Measurements from ENCODE around the gene FOXL2. TPM values are rescaled to one million over a fixed set of nuclear protein-coding genes. Genes with fewer than 3 reads are reported as not detected.

The FOXL2 gene
- total and polyA plus RNA-seq, 4 donors = not detected

DNA sequence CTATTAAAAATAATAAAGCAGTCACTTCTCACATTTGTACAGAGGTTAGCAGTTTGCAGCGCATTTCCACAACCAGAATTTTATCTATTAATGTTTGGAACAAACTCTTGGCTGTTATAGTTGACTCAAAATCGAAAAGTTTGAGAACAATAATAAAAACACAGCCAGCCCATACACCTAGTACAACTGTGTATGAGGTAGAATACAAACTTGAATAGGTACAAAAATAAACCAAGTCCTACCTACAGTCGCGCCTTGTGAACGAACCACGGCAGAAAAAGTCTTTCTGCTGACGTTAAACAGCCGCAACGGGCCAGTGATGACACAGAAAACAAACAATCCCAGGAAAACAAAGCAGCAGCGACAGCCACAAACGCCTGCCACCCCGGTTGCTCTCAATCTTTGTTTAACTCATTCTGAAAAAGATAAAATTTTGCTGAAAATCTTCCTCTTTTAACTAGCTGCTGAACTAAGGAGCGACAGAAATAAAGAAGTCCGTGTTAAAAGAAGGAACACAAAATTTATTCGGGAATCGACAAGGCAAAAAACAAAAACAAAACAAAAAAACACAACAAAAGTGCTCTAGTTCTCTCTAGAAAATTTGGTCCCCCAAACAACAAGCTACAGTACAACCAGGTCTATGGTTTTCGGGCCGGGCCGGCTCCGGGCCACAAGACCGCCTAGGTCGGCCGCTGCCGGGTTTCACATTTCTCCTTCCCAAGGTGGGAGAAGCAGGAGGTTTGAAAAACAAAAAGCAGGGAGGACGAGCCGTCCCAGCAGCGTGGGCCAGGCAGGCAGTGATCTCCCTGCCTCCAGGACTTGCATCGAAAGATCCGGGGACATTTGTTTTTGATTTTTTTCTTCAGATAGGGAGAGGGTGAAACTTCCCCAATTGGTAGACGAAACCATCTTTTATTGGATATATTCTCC, 2.9 kb downstream of the FOXL2 start:
- DNase-seq (ENCODE audit: low spot score) = no peak
- Histone ChIP-seq H3K36me3 (ENCODE audit: control insufficient read depth in 4 of 4, insufficient read depth in 3 of 4, low read depth in 1 of 4, low read length in 3 of 4) (no peaks in the 10 kb centered on the region), H3K27ac (ENCODE audit: low read depth in 1 of 2, low read length in 2 of 2) (no peak overlapping the region), H3K9me3 (ENCODE audit: control insufficient read depth in 4 of 4, low read length in 3 of 4) (no peaks in the 10 kb centered on the region), H3K4me3 (ENCODE audit: low read depth in 1 of 3, low read length in 3 of 3) (peak overlapping the region in 1 of 3 donors; percentile 11), H3K4me1 (ENCODE audit: control insufficient read depth in 4 of 4, insufficient read depth in 4 of 4, low read length in 3 of 4) (peaks cover 21 to 36% (median 25%) of the 10 kb centered on the region in 4 donors), H3K27me3 (ENCODE audit: control insufficient read depth in 4 of 4, insufficient read depth in 4 of 4, low read length in 3 of 4) (peaks cover 16 to 38% (median 25%) of the 10 kb centered on the region in 4 donors), H3K9ac (ENCODE audit: low read depth in 1 of 2, low read length in 2 of 2) (no peak overlapping the region)
- 11% methylated on average over 30 of the region's 30 CpGs for WGBS
- TF ChIP-seq FOXA1 (IDR thresholded peaks at IDR 0.05) (no peak), RXRA (IDR thresholded peaks at IDR 0.05) (no peak), NR2F2 (IDR thresholded peaks at IDR 0.05) (no peak), REST (IDR thresholded peaks at IDR 0.05) (no peak), JUND (IDR thresholded peaks at IDR 0.05) (no peak), TAF1 (conservative IDR thresholded peaks at IDR 0.05) (no peak), CTCF (IDR thresholded peaks at IDR 0.05; ENCODE audit: low read depth, low read length, missing input control) (no peak), HNF4A (conservative IDR thresholded peaks at IDR 0.05) (no peak), MAX (IDR thresholded peaks at IDR 0.05) (no peak)
- TF ChIP-seq, protein P1, sequence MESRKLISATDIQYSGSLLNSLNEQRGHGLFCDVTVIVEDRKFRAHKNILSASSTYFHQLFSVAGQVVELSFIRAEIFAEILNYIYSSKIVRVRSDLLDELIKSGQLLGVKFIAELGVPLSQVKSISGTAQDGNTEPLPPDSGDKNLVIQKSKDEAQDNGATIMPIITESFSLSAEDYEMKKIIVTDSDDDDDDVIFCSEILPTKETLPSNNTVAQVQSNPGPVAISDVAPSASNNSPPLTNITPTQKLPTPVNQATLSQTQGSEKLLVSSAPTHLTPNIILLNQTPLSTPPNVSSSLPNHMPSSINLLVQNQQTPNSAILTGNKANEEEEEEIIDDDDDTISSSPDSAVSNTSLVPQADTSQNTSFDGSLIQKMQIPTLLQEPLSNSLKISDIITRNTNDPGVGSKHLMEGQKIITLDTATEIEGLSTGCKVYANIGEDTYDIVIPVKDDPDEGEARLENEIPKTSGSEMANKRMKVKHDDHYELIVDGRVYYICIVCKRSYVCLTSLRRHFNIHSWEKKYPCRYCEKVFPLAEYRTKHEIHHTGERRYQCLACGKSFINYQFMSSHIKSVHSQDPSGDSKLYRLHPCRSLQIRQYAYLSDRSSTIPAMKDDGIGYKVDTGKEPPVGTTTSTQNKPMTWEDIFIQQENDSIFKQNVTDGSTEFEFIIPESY (IDR thresholded peaks at IDR 0.05) = no peak

DNA sequence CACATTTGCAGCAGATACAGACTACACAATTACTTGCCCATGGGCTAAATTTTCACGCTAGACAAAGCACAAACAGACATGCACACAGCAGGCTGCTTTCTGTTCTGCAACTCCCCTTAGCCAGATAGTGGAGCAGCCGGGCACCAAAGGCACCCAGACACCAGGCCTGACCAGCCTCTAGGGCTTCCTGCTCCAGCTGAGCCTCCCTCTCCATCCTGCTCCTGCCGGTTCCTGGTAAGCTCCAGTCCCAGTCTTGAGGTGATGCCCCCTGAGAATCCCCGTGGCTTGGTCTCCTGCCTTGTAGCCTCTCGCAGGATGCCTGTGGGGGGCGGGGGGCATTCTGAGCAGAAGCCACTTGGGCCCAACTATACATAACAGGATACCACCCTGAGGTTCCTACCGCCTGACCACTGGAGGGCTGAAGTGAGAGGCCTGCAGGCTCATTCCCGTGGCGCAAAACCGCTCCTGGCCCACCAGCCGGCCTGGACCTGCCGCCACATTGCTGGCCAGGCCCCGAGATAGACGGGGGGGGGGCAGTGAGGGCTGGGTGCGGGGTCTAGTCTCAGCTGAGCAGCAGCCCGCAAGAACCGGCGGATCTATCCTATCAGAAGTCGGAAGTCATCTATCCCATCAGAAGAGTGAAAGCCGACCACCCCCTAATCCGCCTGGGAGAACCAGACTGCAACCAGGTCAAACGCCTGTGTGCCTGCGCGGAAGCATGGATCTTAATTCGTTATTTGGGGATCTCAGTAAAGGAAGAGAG, 3.9 kb downstream of the FOXL2 start:
- H3K36me3 ChIP-seq (ENCODE audit: control insufficient read depth in 4 of 4, insufficient read depth in 3 of 4, low read depth in 1 of 4, low read length in 3 of 4) = no peaks in the 10 kb centered on the region
- no peaks in the 10 kb centered on the region for H3K9me3 ChIP-seq (ENCODE audit: control insufficient read depth in 4 of 4, low read length in 3 of 4)

More for the DNA sequence above, 3.9 kb downstream of the FOXL2 start:
- Histone ChIP-seq H3K4me3 (ENCODE audit: low read depth in 1 of 3, low read length in 3 of 3) (no peak overlapping the region), H3K27me3 (ENCODE audit: control insufficient read depth in 4 of 4, insufficient read depth in 4 of 4, low read length in 3 of 4) (peaks cover 18 to 33% (median 26%) of the 10 kb centered on the region in 4 donors), H3K27ac (ENCODE audit: low read depth in 1 of 2, low read length in 2 of 2) (no peak overlapping the region), H3K9ac (ENCODE audit: low read depth in 1 of 2, low read length in 2 of 2) (no peak overlapping the region), H3K4me1 (ENCODE audit: control insufficient read depth in 4 of 4, insufficient read depth in 4 of 4, low read length in 3 of 4) (peaks cover 25 to 45% (median 30%) of the 10 kb centered on the region in 4 donors)
- no peak for DNase-seq (ENCODE audit: low spot score)
- no peak for TF ChIP-seq CTCF (IDR thresholded peaks at IDR 0.05; ENCODE audit: low read depth, low read length, missing input control)
- no peak for TF ChIP-seq RXRA (IDR thresholded peaks at IDR 0.05)
- 21% methylated on average over 25 of the region's 25 CpGs for whole genome bisulfite sequencing

Measured in liver (tissue), 9 donors.